Measurements from ENCODE around the gene PNPLA8.

Gene PNPLA8

DNA sequence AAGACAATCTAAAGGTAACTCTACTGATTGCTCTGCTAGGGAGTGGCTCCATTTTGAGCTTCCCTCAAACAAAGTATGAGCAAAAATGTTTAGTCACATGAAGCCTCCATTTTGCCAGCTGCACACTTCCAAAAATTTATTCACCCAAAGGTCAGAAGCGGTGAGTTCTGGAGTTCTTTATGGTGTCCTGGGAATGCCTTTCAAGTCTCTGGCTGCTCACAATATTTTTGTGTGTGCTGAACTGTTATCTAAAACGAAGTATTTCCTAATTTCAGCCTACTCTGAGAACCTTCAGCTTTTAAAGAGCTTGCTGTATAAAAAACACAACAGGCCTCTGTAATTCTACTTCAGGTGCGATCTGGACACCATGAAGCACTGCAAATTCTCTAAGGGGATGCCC lies 85.3 kb downstream of the PNPLA8 start:
- TF ChIP-seq, protein P1, sequence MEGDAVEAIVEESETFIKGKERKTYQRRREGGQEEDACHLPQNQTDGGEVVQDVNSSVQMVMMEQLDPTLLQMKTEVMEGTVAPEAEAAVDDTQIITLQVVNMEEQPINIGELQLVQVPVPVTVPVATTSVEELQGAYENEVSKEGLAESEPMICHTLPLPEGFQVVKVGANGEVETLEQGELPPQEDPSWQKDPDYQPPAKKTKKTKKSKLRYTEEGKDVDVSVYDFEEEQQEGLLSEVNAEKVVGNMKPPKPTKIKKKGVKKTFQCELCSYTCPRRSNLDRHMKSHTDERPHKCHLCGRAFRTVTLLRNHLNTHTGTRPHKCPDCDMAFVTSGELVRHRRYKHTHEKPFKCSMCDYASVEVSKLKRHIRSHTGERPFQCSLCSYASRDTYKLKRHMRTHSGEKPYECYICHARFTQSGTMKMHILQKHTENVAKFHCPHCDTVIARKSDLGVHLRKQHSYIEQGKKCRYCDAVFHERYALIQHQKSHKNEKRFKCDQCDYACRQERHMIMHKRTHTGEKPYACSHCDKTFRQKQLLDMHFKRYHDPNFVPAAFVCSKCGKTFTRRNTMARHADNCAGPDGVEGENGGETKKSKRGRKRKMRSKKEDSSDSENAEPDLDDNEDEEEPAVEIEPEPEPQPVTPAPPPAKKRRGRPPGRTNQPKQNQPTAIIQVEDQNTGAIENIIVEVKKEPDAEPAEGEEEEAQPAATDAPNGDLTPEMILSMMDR (IDR thresholded peaks at IDR 0.05; ENCODE audit: unreplicated experiment in 3 of 3) = no peak
- Mint-ChIP-seq H3K27me3 (ENCODE audit: low read depth) (peaks cover 3% of the 10 kb centered on the region), H3K4me1 (no peaks in the 10 kb centered on the region), H3K9me3 (peaks cover under 1% of the 10 kb centered on the region), H3K36me3 (ENCODE audit: low read depth) (no peaks in the 10 kb centered on the region), H3K4me3 (no peak overlapping the region), H3K27ac (no peak overlapping the region)

DNA sequence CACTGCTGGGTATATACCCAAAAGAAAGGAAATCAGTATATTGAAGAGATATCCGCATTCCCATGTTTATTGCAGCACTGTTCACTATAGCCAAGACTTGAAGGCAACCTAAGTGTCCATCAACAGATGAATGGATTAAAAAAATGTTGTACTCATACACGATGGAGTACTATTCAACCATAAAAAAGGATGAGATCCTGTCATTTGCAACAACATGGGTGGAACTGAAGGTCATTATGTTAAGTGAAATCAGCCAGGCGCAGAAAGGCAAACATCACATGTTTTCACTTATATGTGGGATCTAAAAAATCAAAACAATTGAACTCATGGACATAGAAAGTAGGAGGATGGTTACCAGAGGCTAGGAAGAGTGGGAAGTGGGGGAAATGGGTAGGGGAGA lies 89.0 kb downstream of the PNPLA8 start:
- Mint-ChIP-seq H3K27ac (no peak overlapping the region), H3K4me1 (no peaks in the 10 kb centered on the region)

DNA sequence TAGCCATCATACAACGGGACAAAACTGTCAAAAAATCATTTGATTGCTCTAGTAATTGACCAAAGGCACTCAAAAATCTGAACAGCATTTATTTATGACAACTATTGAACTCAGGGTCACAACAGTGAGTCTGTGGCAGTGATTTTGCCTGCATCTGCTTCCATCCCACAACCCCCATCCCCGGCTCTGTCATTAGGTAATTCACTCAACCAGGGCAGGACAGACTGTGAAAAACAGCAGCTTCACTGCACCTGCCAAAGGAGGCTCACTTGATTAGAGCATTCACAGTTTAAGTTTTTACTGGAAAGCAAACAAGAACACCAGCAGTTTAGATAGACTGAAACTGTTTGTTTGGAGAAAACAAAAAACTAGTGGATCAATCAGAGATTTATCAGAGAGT lies 91.9 kb downstream of the PNPLA8 start:
- Mint-ChIP-seq H3K9me3 (peaks cover 5% of the 10 kb centered on the region), H3K4me3 (no peak overlapping the region), H3K36me3 (ENCODE audit: low read depth) (no peaks in the 10 kb centered on the region), H3K4me1 (no peaks in the 10 kb centered on the region), H3K27me3 (ENCODE audit: low read depth) (no peaks in the 10 kb centered on the region), H3K27ac (peak overlapping the region in 1 of 3 experiments; percentile 1)
- TF ChIP-seq, protein P1 (IDR thresholded peaks at IDR 0.05; ENCODE audit: unreplicated experiment in 3 of 3) = no peak

More for the DNA sequence above, 89.0 kb downstream of the PNPLA8 start:
- TF ChIP-seq, protein P1 (IDR thresholded peaks at IDR 0.05; ENCODE audit: unreplicated experiment in 3 of 3) = no peak
- peaks cover 5% of the 10 kb centered on the region for H3K9me3 Mint-ChIP-seq
- no peaks in the 10 kb centered on the region for H3K27me3 Mint-ChIP-seq (ENCODE audit: low read depth)
- H3K4me3 Mint-ChIP-seq = no peak overlapping the region
- H3K36me3 Mint-ChIP-seq (ENCODE audit: low read depth) = no peaks in the 10 kb centered on the region

DNA sequence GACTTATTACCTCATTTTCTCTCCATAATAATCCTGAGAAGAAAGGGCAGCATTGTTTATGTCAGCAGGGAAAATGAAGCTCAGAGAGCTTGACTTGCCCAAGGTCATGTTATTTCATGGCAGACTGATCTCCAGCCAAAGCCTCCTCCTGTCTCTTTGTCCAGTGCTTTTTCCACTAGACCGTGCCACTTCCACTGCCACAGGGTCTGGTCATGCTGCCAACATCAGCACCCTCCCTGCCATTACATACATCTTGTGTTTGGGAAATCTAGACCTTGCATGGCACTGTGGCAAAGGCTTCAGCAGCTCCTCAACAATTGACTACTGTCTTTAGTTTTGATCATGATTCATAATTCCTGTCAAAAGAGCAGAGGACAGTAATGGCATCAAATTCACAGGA lies 94.8 kb downstream of the PNPLA8 start:
- H3K27ac Mint-ChIP-seq = no peak overlapping the region
- H3K4me1 Mint-ChIP-seq = no peaks in the 10 kb centered on the region
- no peaks in the 10 kb centered on the region for H3K36me3 Mint-ChIP-seq (ENCODE audit: low read depth)
- no peaks in the 10 kb centered on the region for H3K27me3 Mint-ChIP-seq (ENCODE audit: low read depth)
- H3K9me3 Mint-ChIP-seq = peaks cover 5% of the 10 kb centered on the region
- H3K4me3 Mint-ChIP-seq = no peak overlapping the region
- TF ChIP-seq, protein P1 (IDR thresholded peaks at IDR 0.05; ENCODE audit: unreplicated experiment in 3 of 3) = no peak

DNA sequence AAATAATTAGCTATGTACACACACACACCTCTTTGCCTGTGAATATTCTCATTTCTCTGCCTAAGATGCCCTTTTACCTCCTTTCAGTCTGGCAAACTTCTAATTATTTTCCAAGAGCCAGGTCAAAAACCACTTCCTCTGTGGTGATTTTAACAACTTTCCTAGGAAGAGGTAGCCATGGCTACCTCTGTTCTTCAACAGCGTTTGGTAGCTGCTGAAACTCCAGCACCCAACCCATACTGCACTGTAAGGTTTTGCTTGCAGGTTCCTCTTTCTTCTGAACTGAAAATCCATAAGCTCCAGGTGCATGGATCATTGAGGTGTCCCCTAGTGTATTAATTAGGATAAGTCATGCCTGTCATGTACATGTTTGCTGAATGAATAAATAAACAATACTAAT lies 95.3 kb downstream of the PNPLA8 start:
- H3K4me1 Mint-ChIP-seq = no peaks in the 10 kb centered on the region
- no peaks in the 10 kb centered on the region for H3K27me3 Mint-ChIP-seq (ENCODE audit: low read depth)
- H3K27ac Mint-ChIP-seq = no peak overlapping the region
- TF ChIP-seq, protein P1 (IDR thresholded peaks at IDR 0.05; ENCODE audit: unreplicated experiment in 3 of 3) = no peak
- H3K36me3 Mint-ChIP-seq (ENCODE audit: low read depth) = no peaks in the 10 kb centered on the region
- peaks cover 5% of the 10 kb centered on the region for H3K9me3 Mint-ChIP-seq
- H3K4me3 Mint-ChIP-seq = no peak overlapping the region

DNA sequence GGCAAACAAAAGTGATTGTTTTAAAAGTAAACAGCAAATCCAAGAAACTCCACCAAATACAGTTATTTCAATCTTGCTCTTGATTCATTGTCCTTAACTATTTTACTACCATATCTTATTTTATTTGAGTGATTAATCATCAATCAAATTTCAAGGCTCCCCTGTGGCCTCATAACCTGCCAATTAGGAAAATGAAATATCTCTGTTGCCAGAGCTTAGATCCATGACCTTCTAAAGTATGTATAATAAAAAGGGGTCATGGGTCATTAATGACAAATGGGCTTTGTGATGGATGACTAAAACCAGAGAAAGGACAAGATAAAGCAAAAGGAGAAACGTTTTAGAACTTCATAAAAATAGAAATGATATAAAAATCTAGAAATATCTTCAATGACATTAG lies 98.2 kb downstream of the PNPLA8 start:
- Mint-ChIP-seq H3K27me3 (ENCODE audit: low read depth) (peaks cover 3% of the 10 kb centered on the region), H3K4me3 (no peak overlapping the region), H3K36me3 (ENCODE audit: low read depth) (no peaks in the 10 kb centered on the region)

More for the DNA sequence above, 98.2 kb downstream of the PNPLA8 start:
- TF ChIP-seq, protein P1 (IDR thresholded peaks at IDR 0.05; ENCODE audit: unreplicated experiment in 3 of 3) = no peak
- no peak overlapping the region for H3K27ac Mint-ChIP-seq
- no peaks in the 10 kb centered on the region for H3K9me3 Mint-ChIP-seq
- no peaks in the 10 kb centered on the region for H3K4me1 Mint-ChIP-seq

Data from nephron (organoid).